NCI-H146 treated with DMSO at 0.1 percent for 48 hours (cell line): ENCODE data around the gene RAB20.
"Not testable (repeated sequence)": the region's sequence is repeated elsewhere in the genome, so short reads cannot be mapped to it uniquely, and the experiment has no call there.

Experiments used
- DNase-seq: peaks from one replicate; lab custom pipeline; 2025; ENCODE audit not compliant: unreplicated experiment; lab: John Stamatoyannopoulos, UW

The RAB20 gene, protein sequence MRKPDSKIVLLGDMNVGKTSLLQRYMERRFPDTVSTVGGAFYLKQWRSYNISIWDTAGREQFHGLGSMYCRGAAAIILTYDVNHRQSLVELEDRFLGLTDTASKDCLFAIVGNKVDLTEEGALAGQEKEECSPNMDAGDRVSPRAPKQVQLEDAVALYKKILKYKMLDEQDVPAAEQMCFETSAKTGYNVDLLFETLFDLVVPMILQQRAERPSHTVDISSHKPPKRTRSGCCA

DNA sequence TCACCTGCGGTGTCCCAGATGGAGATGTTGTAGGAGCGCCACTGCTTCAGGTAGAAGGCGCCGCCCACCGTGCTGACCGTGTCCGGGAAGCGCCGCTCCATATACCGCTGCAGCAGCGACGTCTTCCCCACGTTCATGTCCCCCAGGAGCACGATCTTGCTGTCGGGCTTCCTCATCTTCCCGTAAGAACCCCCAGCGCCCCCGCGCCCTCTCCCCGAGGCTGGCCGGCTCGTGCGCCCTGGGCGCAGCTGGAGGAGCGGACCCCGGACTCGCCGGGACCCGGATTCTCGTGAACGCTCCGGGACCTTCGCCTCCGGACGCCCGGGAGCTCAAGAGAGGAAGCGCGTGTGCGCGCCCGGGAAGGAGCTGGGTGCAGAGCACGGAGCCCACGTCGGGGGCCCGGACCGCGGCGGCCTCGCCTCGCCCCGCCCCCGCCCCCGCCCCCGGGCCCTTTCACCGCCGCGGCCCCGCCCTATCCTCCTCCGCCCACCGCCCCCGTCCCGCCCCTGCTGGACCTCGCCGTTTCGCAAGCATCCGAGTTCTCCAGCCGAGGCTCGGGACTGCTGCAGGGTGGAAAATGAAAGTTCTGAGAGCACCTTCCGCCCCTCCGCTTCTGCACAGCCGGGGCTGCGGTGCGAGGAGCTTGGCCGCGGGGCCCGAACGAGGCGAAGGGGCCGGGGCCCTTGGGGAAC lies at the start of gene RAB20:
TSS of gene RAB20 (minus strand) at position 379 of the 692 bp plus-strand sequence. CDS start at position 176, 203 bp downstream.
- DNase-seq: peak; percentile 61

DNA sequence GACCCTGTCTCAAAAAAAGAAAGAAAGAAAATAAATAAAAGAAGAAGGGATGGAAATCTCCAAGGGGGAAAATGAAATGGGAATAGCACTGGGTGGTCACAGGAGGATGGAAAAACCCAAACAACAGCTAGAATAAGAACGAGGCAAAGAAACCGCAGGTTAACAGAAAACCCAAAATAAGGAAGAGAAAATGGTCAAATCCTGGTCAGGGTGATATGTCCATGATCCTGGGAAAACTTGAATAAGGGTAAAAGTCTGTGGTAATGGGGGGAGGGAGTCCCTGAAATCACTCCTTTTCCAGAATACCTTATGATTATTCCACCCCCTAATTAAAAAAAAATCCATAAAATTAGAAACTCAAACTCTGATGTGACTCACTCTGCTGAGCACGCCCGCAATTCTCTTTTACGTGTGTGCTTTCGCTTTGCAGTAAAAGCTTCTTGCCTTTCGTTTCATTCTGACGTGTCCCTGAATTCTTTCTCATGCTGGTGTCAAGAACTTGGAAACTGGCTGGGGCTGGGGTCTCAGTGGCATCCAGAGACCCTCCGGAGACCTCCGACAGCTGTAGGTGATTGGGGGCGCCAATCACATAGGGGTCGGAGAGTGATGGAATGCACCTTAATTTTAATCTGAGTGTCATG lies 49.6 kb upstream of the RAB20 start:
- no peak for DNase-seq

DNA sequence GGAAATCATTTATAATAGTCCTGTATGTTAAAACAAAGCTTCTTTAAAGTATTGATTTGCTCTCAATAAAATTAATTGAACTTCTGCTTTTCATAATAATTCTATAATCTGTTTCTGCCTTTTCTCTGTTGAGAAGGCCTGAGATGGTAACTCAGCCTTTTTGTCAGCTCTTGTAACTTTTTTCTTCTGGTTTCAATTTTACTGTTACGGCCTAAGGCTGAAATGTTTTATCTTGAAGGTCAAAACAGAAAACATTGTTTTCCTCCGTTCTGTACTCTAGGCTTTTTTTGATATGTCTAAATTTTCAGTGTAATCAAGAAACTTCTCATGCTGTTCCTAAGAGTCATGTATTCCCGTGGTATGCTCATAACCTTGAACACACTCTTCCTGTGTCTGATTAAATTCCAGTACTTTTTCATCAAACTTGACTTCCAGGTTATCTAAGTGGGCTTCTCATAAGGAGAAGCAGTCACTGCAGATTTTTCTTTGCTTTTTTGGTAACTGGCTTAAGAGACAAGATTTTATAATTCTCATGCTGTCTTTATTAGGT lies 46.2 kb upstream of the RAB20 start:
- DNase-seq: no peak

DNA sequence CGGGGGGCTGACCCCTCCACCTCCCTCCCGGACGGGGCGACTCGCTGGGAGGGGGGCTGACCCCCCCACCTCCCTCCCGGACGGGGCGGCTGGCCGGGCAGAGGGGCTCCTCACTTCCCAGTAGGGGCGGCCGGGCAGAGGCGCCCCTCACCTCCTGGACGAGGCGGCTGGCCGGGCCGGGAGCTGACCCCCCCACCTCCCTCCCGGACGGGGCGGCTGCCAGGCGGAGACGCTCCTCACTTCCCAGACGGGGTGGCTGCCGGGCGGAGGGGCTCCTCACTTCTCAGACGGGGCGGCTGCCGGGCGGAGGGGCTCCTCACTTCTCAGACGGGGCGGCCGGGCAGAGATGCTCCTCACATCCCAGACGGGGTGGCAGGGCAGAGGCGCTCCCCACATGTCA lies 44.8 kb upstream of the RAB20 start:
- not testable (repeated sequence) for DNase-seq

DNA sequence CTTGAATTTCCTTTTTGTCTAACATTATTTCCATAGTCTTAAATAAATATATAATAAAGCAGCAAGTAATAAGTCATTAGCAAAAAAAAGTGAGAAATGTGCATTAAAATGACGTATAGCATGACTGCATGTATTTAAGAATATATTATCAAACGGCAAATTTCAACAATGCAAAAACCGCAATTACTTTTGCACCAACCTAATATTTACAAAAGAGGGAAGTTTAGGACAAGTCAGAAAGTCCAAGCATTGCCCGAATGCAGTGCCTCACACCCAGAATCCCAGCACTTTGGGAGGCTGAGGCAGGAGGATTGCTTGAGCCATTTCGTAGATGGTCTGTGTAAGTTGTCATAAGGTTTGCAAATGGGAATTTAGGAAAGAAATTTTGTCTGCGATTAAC lies 43.6 kb upstream of the RAB20 start:
- DNase-seq: no peak

DNA sequence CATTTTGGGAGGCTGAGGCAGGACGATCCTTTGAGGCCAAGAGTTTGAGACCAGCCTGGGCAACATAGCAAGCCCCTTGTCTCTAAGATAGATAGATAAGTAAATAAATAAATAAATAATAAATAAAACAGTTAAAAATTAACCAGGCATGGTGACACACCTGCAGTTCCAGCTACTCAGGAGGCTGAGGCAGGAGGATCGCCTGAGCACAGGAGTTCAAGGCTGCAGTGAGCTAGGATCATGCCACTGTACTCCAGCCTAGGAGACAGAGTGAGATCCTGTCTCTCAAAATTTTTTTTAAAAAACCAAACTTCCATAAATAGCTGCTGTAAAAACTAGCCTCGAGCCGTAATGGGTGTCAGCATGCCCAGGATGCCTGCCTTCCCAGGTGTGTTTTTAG lies 39.5 kb upstream of the RAB20 start:
- no peak for DNase-seq

DNA sequence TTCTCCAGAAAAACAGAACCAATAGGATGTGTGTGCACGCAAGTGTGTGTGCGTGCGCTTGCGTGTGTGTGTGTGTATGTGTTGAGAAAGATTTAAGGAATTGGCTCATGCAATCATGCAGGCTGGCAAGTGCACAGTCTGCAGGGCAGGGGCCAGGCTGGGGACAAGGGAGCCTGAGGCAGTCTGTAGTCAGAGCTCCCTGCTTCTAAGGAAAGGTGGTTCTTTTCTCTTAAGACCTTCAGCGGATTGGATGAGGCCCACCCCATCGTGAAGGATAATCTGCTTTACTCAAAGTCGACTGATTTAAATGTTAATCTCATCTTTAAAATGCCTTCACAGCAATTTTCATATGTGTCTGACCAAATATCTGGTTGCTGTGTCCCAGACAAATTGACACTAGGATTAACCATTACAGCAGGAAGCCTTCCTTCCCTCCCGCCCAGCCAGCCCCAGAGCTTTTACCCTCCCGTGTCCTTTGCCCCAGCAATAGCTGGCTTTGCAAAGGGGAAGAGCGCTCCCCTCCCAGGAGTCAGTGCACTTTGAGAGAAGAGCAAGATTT lies 38.8 kb upstream of the RAB20 start:
- no peak for DNase-seq

DNA sequence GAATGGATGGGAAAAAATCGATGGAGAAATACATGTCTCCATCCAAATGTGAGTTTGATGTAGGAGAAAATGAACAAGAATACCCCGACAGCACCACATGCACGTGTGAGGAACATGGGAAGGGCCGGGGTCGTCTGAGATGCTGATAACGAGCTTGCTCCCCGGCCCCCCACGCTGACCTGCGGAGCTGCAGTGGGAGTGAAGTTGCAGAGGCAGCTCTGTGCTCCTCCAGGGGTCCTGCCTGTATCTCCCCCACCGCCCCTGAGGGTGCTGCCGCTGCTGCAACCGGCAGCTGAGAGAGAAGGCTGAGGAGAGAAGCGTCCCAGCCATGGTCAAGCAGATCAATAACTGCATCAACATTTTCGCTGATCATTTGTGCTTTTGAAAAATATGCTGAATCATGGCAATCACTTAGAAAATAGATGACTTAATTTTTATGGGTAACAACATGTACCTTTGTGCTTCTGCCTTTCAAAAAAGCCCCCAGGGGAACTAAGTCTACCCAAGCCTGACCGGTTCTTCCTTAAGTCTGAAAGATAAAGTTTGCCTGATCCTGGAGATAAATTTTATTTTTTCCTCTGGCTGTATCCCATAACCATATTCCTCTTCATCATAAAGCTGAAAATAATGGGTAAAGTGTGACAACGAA lies 35.6 kb upstream of the RAB20 start:
- no peak for DNase-seq

DNA sequence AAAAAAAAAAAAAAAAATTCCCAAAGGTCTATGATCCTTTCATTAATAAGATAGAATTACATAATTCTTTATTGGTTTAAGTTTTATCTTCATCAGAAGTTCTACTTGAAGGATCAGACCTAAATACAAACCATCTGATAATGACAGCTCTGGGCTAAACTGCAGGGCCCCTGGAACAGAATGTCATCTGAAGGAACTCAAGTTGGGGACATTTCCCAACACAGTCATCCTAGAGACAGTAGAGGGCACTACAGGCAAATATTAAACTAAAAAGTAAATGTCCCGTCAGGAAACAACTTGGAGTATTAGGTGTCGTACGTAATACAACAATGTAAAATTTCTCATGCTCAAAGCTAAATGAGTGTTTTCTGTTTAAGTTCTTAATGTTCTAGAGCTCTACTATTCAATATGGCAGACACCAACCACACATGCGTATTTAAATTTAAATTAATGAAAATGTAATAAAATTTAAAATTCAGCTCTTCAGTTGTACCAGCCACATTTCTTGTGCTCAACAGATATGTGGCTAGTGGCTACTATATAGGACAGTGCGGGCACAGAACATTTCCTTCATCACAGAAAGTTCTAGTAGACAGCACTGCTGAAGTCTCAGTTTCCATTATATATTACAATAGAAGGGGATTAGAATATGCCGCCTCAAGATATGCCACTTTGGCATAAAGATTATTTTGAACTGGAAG lies 32.1 kb upstream of the RAB20 start:
- peak; percentile 46 for DNase-seq

DNA sequence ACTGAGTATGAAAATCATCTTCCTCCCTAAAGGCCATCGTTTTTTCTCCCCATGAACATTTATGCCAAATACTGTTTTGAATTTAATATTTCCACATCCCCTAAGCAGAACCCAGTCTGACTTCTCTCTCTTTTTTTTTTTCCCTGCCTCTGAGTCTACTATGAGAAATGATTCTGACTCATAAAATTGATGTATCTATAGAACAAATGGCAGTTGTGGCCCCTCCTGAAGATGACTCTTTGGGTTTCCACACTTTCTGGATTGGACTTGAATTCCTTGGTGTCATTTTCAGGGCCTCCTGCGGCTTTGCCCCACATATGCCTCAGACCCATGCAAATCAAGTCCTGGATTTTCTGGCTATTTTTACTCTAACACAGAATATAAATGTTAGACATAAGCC lies 31.1 kb upstream of the RAB20 start:
- DNase-seq: no peak

DNA sequence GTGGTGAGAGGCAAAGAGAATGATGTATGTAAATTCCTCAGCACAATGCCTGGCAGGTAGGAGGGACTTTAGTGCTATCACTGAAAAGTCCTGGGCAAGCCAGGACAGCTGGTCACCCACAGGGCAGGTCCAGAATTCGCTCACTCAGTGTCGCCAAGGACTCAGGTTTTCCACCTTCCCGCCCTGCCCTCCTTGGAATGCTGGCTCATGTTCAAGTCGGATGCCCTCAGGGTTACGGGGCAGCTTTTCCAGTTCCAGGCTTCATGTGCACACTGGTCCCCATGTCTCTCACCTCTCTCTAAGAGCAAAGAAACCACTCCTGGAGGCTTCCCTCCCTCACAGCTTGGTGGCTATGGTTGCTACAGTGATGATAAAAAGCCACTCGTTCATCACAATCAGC lies 29.1 kb upstream of the RAB20 start:
- no peak for DNase-seq

DNA sequence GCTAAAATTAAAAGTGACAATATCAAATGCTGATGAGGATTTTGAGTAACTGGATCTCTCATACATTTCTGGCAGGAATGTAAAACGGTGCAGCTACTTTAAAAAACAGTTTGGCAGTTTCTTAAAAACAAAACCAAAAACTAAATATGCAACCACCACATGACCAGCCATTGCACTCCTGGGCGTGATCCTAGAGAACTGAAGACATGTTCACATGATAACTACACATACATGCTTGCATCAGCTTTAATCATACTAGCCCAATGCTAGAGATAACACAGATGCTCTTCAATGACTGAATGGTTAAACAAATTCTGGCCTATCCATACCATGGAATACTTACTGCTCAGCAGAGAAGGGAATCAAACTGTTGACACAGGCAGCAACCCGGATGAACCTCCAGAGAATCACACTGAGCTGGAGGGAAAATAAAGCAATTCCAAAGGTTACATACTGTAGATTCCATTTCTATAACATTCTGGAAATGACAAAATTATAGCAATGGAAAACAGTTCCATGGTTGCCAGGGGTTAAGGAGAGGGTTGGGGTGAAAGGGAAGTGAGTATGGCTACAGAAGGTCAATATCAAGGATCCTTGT lies 28.4 kb upstream of the RAB20 start:
- DNase-seq: no peak

DNA sequence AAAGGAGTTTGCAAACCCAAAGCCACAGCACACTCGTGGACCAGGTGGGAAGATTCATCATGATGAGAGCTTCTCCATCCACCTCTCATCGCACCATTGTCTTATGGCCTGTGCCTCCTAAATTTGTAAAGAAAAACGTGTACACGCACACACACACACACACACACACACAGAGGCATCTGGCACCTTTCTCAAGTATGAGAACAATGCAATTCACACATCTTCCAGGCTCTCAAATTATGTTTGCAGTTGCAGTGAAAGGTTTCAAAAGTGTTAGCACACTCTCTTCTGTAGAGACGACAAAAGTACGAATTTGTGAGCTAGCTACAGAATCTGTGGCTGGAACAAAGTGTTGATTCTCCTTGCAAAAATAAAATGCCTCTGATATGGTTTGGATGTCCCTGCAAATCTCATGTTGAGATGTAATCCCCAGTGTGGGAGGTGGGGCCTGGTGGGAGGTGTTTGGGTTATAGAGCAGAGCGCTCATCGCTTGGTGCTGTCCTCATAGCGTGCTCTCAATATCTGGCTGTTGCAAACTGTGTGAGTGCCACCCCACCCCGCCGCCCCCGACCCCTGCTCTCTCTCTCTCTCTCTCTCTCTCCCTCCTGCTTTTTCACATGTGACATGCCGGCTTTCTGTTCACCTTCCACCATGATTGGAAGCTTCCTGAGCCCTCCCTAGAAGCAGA lies 21.8 kb upstream of the RAB20 start:
- DNase-seq: no peak

DNA sequence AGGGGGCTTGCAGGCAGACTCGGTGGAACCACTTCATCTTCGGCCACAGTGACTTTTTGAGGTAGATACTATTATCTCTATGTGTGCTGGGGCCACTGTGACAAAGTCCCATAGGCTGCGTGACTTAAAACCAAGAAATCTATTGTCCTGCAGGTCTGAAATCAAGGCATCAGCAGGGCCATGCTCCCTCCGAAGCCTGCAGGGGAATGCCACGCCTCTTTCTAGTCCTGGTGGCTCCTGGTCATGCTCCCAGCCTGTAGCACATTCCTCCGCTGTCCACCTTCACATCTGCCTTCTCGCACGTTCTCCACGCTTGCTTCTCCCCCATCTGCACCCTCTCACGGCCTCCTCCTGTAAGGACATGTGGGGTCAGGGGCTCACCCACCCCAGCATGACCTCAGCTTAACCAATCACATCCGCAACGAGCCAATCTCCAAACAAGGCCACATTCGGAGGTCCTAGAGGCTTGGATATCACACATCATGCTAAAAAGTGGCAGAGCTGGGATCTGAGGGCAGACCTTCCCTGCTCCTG lies 21.0 kb upstream of the RAB20 start:
- no peak for DNase-seq

DNA sequence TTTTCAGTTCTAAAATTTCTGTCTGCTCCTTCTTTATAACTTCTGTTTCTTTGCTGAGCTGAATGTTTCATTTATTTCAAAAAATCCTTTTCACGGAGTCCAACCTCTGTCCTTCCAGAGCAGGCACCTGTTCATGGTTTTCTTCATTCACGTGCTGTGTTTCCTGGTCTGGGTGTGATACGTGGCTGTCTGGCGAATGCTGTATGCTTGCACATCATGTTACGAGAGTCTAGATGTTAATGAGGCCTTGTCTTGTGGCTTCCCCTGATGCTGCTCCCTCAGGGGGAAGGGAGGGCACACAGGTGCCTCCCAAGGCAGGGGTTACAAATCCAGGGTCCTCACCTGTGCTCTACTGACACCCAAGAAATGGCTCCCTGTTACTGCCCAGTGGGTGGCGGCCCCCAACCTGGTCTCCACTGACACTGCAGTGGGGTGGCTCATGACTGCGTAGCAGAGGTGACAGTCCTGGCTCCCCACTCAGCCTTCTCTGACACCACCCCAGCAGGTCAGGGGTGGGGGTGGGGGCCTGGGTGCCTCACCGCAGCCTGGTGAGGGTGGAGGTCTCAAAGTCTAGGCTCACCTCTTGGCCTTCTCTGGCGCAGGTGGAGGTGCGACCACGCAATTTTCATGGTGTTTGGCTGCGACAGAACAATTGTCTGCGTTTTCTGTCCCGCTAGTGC lies 20.1 kb upstream of the RAB20 start:
- DNase-seq: no peak

DNA sequence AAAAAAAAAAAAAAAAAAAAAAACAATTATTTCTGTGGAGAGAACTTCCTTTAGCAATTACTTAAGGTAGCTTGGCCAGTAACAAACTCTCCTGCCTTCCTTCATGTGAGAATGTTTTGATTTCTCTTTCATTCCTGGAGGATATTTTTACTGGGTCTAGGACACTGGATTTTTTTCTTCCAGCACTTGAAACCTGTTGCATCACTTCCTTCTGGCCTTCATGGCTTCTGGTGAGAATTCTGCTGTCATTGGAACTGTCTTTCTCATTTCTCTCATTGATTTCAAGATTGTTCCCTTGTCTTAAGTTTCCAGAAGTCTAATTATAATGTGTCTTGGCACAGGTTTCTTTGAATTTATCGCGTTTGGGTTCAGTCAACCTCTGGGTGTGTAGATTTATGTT lies 19.3 kb upstream of the RAB20 start:
- DNase-seq: no peak

DNA sequence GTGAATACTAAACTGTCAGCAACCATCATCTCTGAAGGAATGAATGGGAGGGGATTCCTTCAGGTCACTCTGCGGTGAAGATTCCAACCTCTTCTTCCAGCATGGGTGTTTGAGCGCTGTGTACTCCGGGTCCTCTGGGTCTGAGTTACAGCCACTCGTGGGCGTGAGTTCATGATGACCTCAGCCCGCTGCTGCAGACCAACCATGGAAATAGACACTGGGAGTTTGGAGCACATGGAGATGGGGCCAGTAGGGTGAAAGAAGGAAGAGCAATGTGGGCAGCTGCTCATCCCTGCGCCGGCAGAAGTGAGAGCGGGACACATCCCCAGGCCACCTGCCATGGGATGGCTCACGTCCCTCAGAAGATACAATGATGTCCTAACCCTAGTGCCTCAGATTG lies 16.8 kb upstream of the RAB20 start:
- DNase-seq: no peak

DNA sequence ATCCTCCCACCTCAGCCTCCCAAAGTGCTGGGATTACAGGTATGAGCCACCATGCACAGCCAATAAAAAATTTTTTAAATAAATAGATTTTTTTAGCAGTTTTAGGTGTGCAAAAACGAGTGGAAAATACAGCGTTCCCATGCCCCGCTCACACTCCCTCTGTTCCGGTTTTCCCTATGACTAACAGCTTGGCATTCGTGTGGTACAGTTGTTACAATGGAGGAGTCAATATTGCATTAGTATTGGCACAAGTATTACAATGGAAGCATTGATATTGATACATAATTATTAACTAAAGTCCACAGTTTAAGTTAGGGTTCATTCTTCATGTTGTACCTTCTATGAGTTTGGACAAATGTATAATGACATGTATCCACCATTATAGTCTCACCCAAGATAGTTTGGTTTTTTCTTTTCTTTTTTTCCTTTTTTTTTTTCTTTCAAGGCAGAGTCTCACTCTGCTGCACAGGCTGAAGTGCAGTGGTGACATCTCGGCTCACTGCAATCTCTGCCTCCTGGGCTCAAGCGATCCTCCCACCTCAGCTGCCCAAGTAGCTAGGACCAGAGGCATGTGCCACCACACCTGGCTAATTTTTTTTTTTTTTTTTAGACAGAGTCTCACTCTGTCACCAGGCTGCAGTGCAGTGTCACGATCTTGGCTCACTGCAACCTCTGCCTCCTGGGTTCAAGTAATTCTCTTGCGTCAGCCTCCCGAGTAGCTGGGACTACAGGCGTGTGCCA lies 15.4 kb upstream of the RAB20 start:
- no peak for DNase-seq
